Neural cell (in vitro differentiated cells): ENCODE measurements around the gene G6PC3. TPM values are rescaled to one million over a fixed set of nuclear protein-coding genes. Genes with fewer than 3 reads are reported as not detected.

ENCODE experiments used
- H2AFZ ChIP-seq: fragments of 200-600, 300-800 bp; sonication (generic), shearing (Covaris generic); 2 replicates; pipeline ENCODE4 v1.6.0; 2014; ENCODE audit warnings: low read depth, mild to moderate bottlenecking, antibody characterized with exemption, low read length, moderate library complexity
- H3F3A ChIP-seq: fragments of 200-600 bp; shearing (Covaris generic); 2 replicates; pipeline ENCODE4 v1.6.1; 2016; ENCODE audit warnings: mild to moderate bottlenecking, moderate library complexity, mixed read lengths, antibody characterized with exemption, low read length; ENCODE audit not compliant: insufficient read depth, poor library complexity, severe bottlenecking
- H3K27ac ChIP-seq: fragments of 200-600, 300-800 bp; sonication (generic), shearing (Covaris generic); 2 replicates; pipeline ENCODE4 v1.5.1; 2014; ENCODE audit warnings: mild to moderate bottlenecking, low read length, moderate library complexity
- H3K27me3 ChIP-seq: fragments of 300-800, 200-600 bp; sonication (generic), shearing (Covaris generic); 2 replicates; pipeline ENCODE4 v1.6.0; 2014; ENCODE audit warnings: mild to moderate bottlenecking, low read depth, low read length, moderate library complexity; ENCODE audit not compliant: insufficient read depth
- H3K36me3 ChIP-seq: fragments of 300-800, 200-600 bp; sonication (generic), shearing (Covaris generic); 2 replicates; pipeline ENCODE4 v1.5.1; 2014; ENCODE audit warnings: mild to moderate bottlenecking, antibody characterized with exemption, low read length, moderate library complexity; ENCODE audit not compliant: insufficient read depth
- H3K4me2 ChIP-seq: fragments of 300-800, 200-600 bp; sonication (generic), shearing (Covaris generic); 2 replicates; pipeline ENCODE4 v1.6.0; 2014; ENCODE audit warnings: mild to moderate bottlenecking, low read length
- H3K4me3 ChIP-seq: fragments of 300-800, 200-600 bp; sonication (generic), shearing (Covaris generic); 2 replicates; pipeline ENCODE4 v1.5.1; 2014; ENCODE audit warnings: mild to moderate bottlenecking, low read length, moderate library complexity
- H3K79me2 ChIP-seq: fragments of 200-600 bp; shearing (Covaris generic); replicated peaks from 2 replicates; pipeline ENCODE4 v1.6.0; 2014; ENCODE audit warnings: mild to moderate bottlenecking, low read length, moderate library complexity; ENCODE audit not compliant: insufficient read depth
- H3K9ac ChIP-seq: fragments of 300-800, 200-600 bp; sonication (generic), shearing (Covaris generic); 2 replicates; pipeline ENCODE4 v1.6.1; 2016; ENCODE audit warnings: mild to moderate bottlenecking, low read length, mixed read lengths
- H3K9me2 ChIP-seq: fragments of 200-600 bp; shearing (Covaris generic); 2 replicates; pipeline ENCODE4 v1.6.1; 2016; ENCODE audit warnings: mild to moderate bottlenecking, low read length, mixed read lengths; ENCODE audit not compliant: insufficient read depth
- H3K9me3 ChIP-seq: fragments of 200-600, 300-800 bp; sonication (generic), shearing (Covaris generic); 2 replicates; pipeline ENCODE4 v1.6.1; 2016; ENCODE audit warnings: mild to moderate bottlenecking, mixed run types, low read length, moderate library complexity, mixed read lengths
- H4K20me1 ChIP-seq: fragments of 200-600 bp; shearing (Covaris generic); 2 replicates; pipeline ENCODE4 v1.6.1; 2016; ENCODE audit warnings: mild to moderate bottlenecking, mixed run types; ENCODE audit not compliant: insufficient read depth
- EP300 ChIP-seq: fragments of 450-650 bp; conservative IDR thresholded peaks from 2 replicates; pipeline ENCODE4 v1.6.1; 2014; ENCODE audit warnings: antibody characterized with exemption, mild to moderate bottlenecking, moderate library complexity; ENCODE audit not compliant: poor library complexity, severe bottlenecking
- EZH2 ChIP-seq: fragments of 200-600, 300-800 bp; shearing (Covaris generic), sonication (generic); IDR thresholded peaks from 2 replicates; pipeline ENCODE4 v1.6.1; 2014; ENCODE audit warnings: antibody characterized with exemption, low read length, borderline replicate concordance, mild to moderate bottlenecking; ENCODE audit not compliant: insufficient read depth, poor library complexity, severe bottlenecking
- MXI1 ChIP-seq: fragments of 450-650 bp; conservative IDR thresholded peaks from 2 replicates; pipeline ENCODE4 v1.6.1; 2014; ENCODE audit warnings: antibody characterized with exemption, mild to moderate bottlenecking; ENCODE audit not compliant: poor library complexity, severe bottlenecking
- POLR2AphosphoS5 ChIP-seq: IDR thresholded peaks from 2 replicates; pipeline ENCODE4 v1.6.1; 2012
- RAD21 ChIP-seq: fragments of 450-650 bp; conservative IDR thresholded peaks from 2 replicates; pipeline ENCODE4 v1.6.1; 2014; ENCODE audit warnings: antibody characterized with exemption, mild to moderate bottlenecking, moderate library complexity
- REST ChIP-seq: IDR thresholded peaks from 2 replicates; pipeline ENCODE4 v1.6.1; 2012; ENCODE audit warnings: borderline replicate concordance
- SMC3 ChIP-seq: fragments of 450-650 bp; conservative IDR thresholded peaks from 2 replicates; pipeline ENCODE4 v1.6.1; 2014; ENCODE audit warnings: antibody characterized with exemption, mild to moderate bottlenecking, moderate library complexity; ENCODE audit not compliant: poor library complexity
- TAF1 ChIP-seq: IDR thresholded peaks from 2 replicates; pipeline ENCODE4 v1.6.1; 2012; ENCODE audit warnings: low read depth
- polyA plus RNA-seq: library from polyadenylated mRNA; depleted of rRNA; stranded (reverse); fragments of >200 nt; gene quantifications from 2 replicates; pipeline ENCODE4 v1.2.3, GENCODE V29; 2014
- TF ChIP-seq, protein P1 (sequence below): fragments of 450-650 bp; IDR thresholded peaks from 2 replicates; pipeline ENCODE4 v1.5.1; 2014; ENCODE audit warnings: antibody characterized with exemption, mild to moderate bottlenecking, moderate library complexity; ENCODE audit not compliant: poor library complexity, severe bottlenecking

G6PC3 gene
- polyA plus RNA-seq, 1 donor from 2014 or later, result 10.8 TPM

DNA sequence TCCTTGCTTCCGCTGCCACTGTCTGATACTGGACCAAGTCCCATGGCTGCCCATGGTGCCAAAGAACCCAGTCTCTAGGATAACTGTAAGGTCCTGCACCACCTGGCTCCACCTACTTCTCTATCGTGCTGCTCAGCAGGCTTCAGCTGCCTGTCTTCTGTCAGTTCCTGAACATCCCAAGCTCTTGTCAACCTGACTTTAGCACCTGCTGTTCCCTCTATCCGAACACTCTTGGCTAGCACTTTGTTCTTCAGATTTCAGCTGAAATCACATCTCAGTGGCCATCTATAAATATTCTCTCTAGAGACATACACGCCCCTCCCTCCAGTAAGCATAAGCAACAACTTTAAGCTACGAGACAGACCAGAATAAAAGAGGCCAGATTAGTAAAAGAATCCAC lies 40.8 kb upstream of the G6PC3 start:
- no peaks in the 10 kb centered on the region for H3K9me2 ChIP-seq
- H3K4me2 ChIP-seq, result no peak overlapping the region
- no peaks in the 10 kb centered on the region for H3K27me3 ChIP-seq
- no peaks in the 10 kb centered on the region for H3K36me3 ChIP-seq
- no peak overlapping the region for H2AFZ ChIP-seq
- H3K79me2 ChIP-seq, result no peaks in the 10 kb centered on the region
- H3F3A ChIP-seq, result no peaks in the 10 kb centered on the region
- H3K9me3 ChIP-seq, result no peaks in the 10 kb centered on the region
- no peak for TF ChIP-seq EZH2
- no peak for TF ChIP-seq POLR2AphosphoS5
- TF ChIP-seq, protein P1, sequence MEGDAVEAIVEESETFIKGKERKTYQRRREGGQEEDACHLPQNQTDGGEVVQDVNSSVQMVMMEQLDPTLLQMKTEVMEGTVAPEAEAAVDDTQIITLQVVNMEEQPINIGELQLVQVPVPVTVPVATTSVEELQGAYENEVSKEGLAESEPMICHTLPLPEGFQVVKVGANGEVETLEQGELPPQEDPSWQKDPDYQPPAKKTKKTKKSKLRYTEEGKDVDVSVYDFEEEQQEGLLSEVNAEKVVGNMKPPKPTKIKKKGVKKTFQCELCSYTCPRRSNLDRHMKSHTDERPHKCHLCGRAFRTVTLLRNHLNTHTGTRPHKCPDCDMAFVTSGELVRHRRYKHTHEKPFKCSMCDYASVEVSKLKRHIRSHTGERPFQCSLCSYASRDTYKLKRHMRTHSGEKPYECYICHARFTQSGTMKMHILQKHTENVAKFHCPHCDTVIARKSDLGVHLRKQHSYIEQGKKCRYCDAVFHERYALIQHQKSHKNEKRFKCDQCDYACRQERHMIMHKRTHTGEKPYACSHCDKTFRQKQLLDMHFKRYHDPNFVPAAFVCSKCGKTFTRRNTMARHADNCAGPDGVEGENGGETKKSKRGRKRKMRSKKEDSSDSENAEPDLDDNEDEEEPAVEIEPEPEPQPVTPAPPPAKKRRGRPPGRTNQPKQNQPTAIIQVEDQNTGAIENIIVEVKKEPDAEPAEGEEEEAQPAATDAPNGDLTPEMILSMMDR, result no peak
- no peak for TF ChIP-seq REST
- TF ChIP-seq EP300, result no peak
- no peak for TF ChIP-seq TAF1
- TF ChIP-seq MXI1, result no peak
- TF ChIP-seq SMC3, result no peak
- TF ChIP-seq RAD21, result no peak
- H3K9ac ChIP-seq, result no peak overlapping the region
- H3K27ac ChIP-seq, result no peak overlapping the region
- no peaks in the 10 kb centered on the region for H4K20me1 ChIP-seq
- H3K4me3 ChIP-seq, result no peak overlapping the region

DNA sequence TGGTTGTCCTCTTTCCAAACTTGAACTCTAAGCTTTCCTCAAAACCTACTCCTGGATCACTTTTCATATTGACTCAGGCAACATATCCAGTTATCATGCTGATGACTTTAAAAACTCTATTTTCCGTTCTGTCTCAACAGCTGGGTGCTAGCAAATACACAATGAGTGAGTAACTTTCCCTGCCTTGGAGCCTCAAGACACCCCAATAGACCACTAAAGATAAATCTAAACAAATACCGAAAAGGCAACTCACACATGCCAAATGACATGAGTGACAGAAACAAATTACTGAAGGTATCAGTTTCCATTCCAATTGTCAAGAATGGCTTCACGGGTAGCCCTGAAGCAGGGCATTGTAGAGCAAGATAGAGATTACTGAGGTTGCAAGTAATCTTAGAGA lies 40.1 kb upstream of the G6PC3 start:
- H3K27ac ChIP-seq, result no peak overlapping the region
- no peak overlapping the region for H3K9ac ChIP-seq
- no peaks in the 10 kb centered on the region for H3K9me3 ChIP-seq
- H3K9me2 ChIP-seq, result no peaks in the 10 kb centered on the region
- no peaks in the 10 kb centered on the region for H3K79me2 ChIP-seq
- no peaks in the 10 kb centered on the region for H4K20me1 ChIP-seq
- H2AFZ ChIP-seq, result no peak overlapping the region
- no peak overlapping the region for H3K4me3 ChIP-seq
- H3F3A ChIP-seq, result no peaks in the 10 kb centered on the region
- no peaks in the 10 kb centered on the region for H3K36me3 ChIP-seq
- no peaks in the 10 kb centered on the region for H3K27me3 ChIP-seq
- H3K4me2 ChIP-seq, result no peak overlapping the region
- TF ChIP-seq, protein P1, result no peak
- TF ChIP-seq TAF1, result no peak
- TF ChIP-seq POLR2AphosphoS5, result no peak
- no peak for TF ChIP-seq REST
- no peak for TF ChIP-seq RAD21
- TF ChIP-seq EZH2, result no peak
- TF ChIP-seq MXI1, result no peak
- TF ChIP-seq EP300, result no peak
- TF ChIP-seq SMC3, result no peak
